DOHH2 (cell line): ENCODE data around the gene FCHSD2.

Source experiments
- H3F3A ChIP-seq: fragments of 200-600 bp; sonication (generic), shearing (Covaris generic); 2 replicates; pipeline ENCODE4 v1.6.0; 2016; ENCODE audit warnings: antibody characterized with exemption, mild to moderate bottlenecking; ENCODE audit not compliant: control insufficient read depth, insufficient read depth
- H3K27ac ChIP-seq: fragments of 200-600 bp; sonication (generic); 2 replicates; pipeline ENCODE4 v1.5.1; 2014; ENCODE audit warnings: low read depth, mild to moderate bottlenecking, low read length, moderate library complexity
- H3K27me3 ChIP-seq: fragments of 200-600 bp; sonication (generic); 2 replicates; pipeline ENCODE4 v1.6.1; 2014; ENCODE audit warnings: mild to moderate bottlenecking, low read length, mixed read lengths; ENCODE audit not compliant: control insufficient read depth
- H3K36me3 ChIP-seq: fragments of 200-600 bp; sonication (generic); 2 replicates; pipeline ENCODE4 v1.6.1; 2014; ENCODE audit warnings: mild to moderate bottlenecking, low read length, moderate library complexity, mixed read lengths; ENCODE audit not compliant: control insufficient read depth
- H3K4me1 ChIP-seq: fragments of 200-600 bp; sonication (generic); 2 replicates; pipeline ENCODE4 v1.6.1; 2014; ENCODE audit warnings: mild to moderate bottlenecking, low read length, mixed read lengths; ENCODE audit not compliant: control insufficient read depth
- H3K4me2 ChIP-seq: fragments of 200-600 bp; sonication (generic); 2 replicates; pipeline ENCODE4 v1.6.0; 2014; ENCODE audit warnings: mild to moderate bottlenecking, low read length, moderate library complexity
- H3K4me3 ChIP-seq: fragments of 200-600 bp; sonication (generic); 2 replicates; pipeline ENCODE4 v1.5.1; 2014; ENCODE audit warnings: mild to moderate bottlenecking, low read length, mixed read lengths
- H3K79me2 ChIP-seq: fragments of 200-600 bp; sonication (generic); 2 replicates; pipeline ENCODE4 v1.6.1; 2014; ENCODE audit warnings: mild to moderate bottlenecking, low read length, mixed read lengths; ENCODE audit not compliant: control insufficient read depth
- H3K9me2 ChIP-seq: fragments of 200-600 bp; sonication (generic); replicated peaks from 2 replicates; pipeline ENCODE4 v1.6.1; 2014; ENCODE audit warnings: mild to moderate bottlenecking, low read length, mixed read lengths; ENCODE audit not compliant: control insufficient read depth
- H3K9me3 ChIP-seq: fragments of 200-600 bp; sonication (generic); 2 replicates; pipeline ENCODE4 v1.6.1; 2014; ENCODE audit warnings: antibody characterized with exemption, low read length, mixed read lengths; ENCODE audit not compliant: control insufficient read depth, insufficient read depth
- H4K20me1 ChIP-seq: fragments of 200-600 bp; sonication (generic); 2 replicates; pipeline ENCODE4 v1.6.0; 2014; ENCODE audit warnings: low read depth, mild to moderate bottlenecking, antibody characterized with exemption, low read length, moderate library complexity; ENCODE audit not compliant: control insufficient read depth, insufficient read depth
- CTCF ChIP-seq: fragments of 200-600 bp; sonication (generic); IDR thresholded peaks from one replicate; pipeline ENCODE4 v1.5.1; 2014; ENCODE audit warnings: antibody characterized with exemption, mild to moderate bottlenecking, low read depth, low read length; ENCODE audit not compliant: poor library complexity, severe bottlenecking
- EZH2phosphoT487 ChIP-seq: fragments of 200-600 bp; sonication (generic); IDR thresholded peaks from 2 replicates; pipeline ENCODE4 v1.6.1; 2017; ENCODE audit warnings: borderline replicate concordance, mild to moderate bottlenecking, antibody characterized with exemption, low read length, moderate library complexity, mixed read lengths

The FCHSD2 gene

DNA sequence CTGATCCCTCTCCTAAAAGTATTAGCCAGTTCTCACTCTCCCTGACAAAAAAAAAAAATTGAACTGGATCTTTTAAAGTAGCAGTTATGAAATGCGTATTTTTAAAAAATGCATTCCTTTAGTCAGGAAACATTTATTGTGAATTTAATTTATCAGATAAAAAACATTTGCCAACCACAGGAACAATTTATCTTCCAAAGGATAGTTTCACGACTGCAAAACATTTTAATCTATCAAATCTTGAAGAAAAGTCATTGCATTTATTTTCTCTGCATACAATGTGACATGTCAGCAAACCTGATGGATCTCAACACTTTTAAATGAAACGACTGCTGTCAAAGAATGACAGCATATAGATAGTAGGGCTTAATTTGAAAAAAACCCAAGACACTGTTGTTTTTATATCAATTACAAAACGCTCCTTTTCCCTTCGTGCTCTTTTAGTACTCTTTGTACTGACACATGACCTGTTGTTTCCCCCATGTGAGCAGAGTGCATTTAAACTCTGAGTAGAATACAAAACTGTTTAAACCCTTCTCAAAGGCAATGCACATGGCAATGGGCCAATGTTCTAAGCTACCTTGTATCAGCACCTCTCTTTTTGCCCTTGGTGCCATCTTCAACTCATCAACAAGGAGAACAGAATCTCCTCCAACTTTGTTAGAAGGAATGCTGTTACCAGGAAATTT lies 220.9 kb downstream of the FCHSD2 start:
- Histone ChIP-seq H3K27ac (no peak overlapping the region), H4K20me1 (no peaks in the 10 kb centered on the region), H3K27me3 (no peaks in the 10 kb centered on the region), H3K4me3 (no peak overlapping the region), H3K36me3 (peaks cover 68% of the 10 kb centered on the region), H3K9me2 (no peaks in the 10 kb centered on the region), H3K9me3 (no peaks in the 10 kb centered on the region), H3K79me2 (peaks cover 24% of the 10 kb centered on the region), H3K4me1 (peaks cover 12% of the 10 kb centered on the region), H3F3A (0 out of 2 replicates have a peak, but pooled peaks cover 4% of the 10 kb centered on the region), H3K4me2 (no peak overlapping the region)
- TF ChIP-seq CTCF (no peak), EZH2phosphoT487 (no peak)

DNA sequence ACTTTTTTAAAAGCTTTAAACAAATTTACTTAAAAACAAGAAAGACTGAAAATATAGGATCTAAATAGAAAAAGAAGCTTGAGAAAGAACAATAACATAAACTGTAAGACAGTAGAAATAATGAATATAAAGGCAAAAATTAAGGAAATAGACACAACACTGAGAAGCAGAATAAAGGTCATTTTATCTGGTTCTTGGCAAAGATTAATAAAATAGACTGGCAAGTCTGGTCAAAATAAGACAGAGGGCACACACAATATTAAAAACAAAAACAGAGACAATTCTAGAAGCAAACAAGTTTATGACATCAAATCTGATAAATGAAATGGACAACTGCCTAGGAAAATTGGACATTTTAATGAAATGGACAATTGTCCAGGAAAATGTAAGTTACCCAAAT lies 222.1 kb downstream of the FCHSD2 start:
- Histone ChIP-seq H3K36me3 (peaks cover 74% of the 10 kb centered on the region), H3K79me2 (peaks cover 30% of the 10 kb centered on the region), H3K4me2 (no peak overlapping the region)

GRCh38 chr11:72918851-72919250 lies 223.3 kb downstream of the FCHSD2 start:
- Histone ChIP-seq H4K20me1 (no peaks in the 10 kb centered on the region), H3K9me2 (no peaks in the 10 kb centered on the region), H3F3A (0 out of 2 replicates have a peak, but pooled peaks cover 4% of the 10 kb centered on the region), H3K4me3 (no peak overlapping the region), H3K4me2 (no peak overlapping the region), H3K9me3 (0 out of 2 replicates have a peak, but pooled peaks cover 3% of the 10 kb centered on the region), H3K36me3 (peaks cover 82% of the 10 kb centered on the region), H3K4me1 (no peaks in the 10 kb centered on the region), H3K27ac (no peak overlapping the region), H3K79me2 (peaks cover 32% of the 10 kb centered on the region), H3K27me3 (no peaks in the 10 kb centered on the region)
- TF ChIP-seq CTCF (no peak), EZH2phosphoT487 (no peak)

More for the DNA sequence above, 222.1 kb downstream of the FCHSD2 start:
- Histone ChIP-seq H3K27ac (no peak overlapping the region), H3K27me3 (no peaks in the 10 kb centered on the region), H3K9me2 (no peaks in the 10 kb centered on the region), H3F3A (0 out of 2 replicates have a peak, but pooled peaks cover 4% of the 10 kb centered on the region), H3K4me3 (no peak overlapping the region), H3K4me1 (peaks cover 4% of the 10 kb centered on the region), H3K9me3 (0 out of 2 replicates have a peak, but pooled peaks cover 3% of the 10 kb centered on the region), H4K20me1 (no peaks in the 10 kb centered on the region)
- no peak for TF ChIP-seq EZH2phosphoT487
- no peak for TF ChIP-seq CTCF
